ENCODE data around the gene FILIP1L. TPM values are rescaled to one million over a fixed set of nuclear protein-coding genes. Genes with fewer than 3 reads are reported as not detected.

Gene FILIP1L
- total RNA-seq, 2 experiments from 2014 or later = not detected

GRCh38 chr3:100128565-100128964, 14.3 kb upstream of the FILIP1L start:
- DNase-seq (ENCODE audit: low spot score) = no peak
- no peaks in the 10 kb centered on the region for H3K9me3 ChIP-seq (ENCODE audit: low read length)
- H3K9me2 ChIP-seq (ENCODE audit: insufficient read depth, low read length) = no peaks in the 10 kb centered on the region
- no peak overlapping the region for H3K27ac ChIP-seq (ENCODE audit: low read depth, low read length, poor library complexity, severe bottlenecking)
- intact Hi-C loops (cut with micrococcal nuclease; ENCODE audit: unreplicated experiment) = no loop called here
- no TSS peak for BruUV-seq (replicated peaks)
- H3K4me1 ChIP-seq (ENCODE audit: insufficient read depth, low read length, poor library complexity, severe bottlenecking) = no peaks in the 10 kb centered on the region
- TF ChIP-seq CTCF (conservative IDR thresholded peaks at IDR 0.05; ENCODE audit: low read length) (no peak), EZH2phosphoT487 (IDR thresholded peaks at IDR 0.05; ENCODE audit: borderline replicate concordance, low read depth, low read length) (no peak)
- H3K79me2 ChIP-seq (ENCODE audit: insufficient read depth, low read depth, low read length) = no peaks in the 10 kb centered on the region
- ChIA-PET CTCF (ENCODE audit: unreplicated experiment) (no interaction called here), POLR2A (interaction anchor here (0.6 to 0.9 kb wide), 3 partner anchors 24 to 69 kb away, joined by 3 to 4 read pairs (median 3); no protein-coding TSS in a partner anchor)
- H3K36me3 ChIP-seq (ENCODE audit: insufficient read depth, low read length) = no peaks in the 10 kb centered on the region
- H4K20me1 ChIP-seq (ENCODE audit: insufficient read depth, low read length) = no peaks in the 10 kb centered on the region
- H3K4me3 ChIP-seq (ENCODE audit: low read depth, low read length, poor library complexity, severe bottlenecking) = no peak overlapping the region
- no peak overlapping the region for H3K4me2 ChIP-seq (ENCODE audit: low read length)
- H2AFZ ChIP-seq (ENCODE audit: low read length) = no peak overlapping the region

DNA sequence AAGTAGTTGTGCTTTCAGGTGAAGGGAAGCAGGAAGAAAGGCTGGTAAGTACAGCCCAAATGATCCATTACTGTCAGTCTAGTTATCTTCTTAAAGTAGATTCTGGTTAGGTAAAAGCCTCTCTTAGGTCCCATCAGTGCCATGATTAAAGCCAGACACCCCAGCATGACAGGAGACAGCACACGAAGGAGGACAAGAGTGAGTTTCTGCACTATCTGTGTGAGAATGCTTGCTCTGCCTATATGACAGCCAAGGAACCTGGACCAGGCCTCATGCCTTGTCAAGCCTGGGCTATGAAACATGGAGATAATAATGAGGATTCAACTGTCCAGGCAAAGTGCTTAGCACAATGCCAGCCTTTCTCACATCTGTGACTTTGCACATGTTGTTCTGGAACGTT, 13.5 kb upstream of the FILIP1L start:
- Histone ChIP-seq H3K4me3 (ENCODE audit: low read depth, low read length, poor library complexity, severe bottlenecking) (no peak overlapping the region), H3K79me2 (ENCODE audit: insufficient read depth, low read depth, low read length) (no peaks in the 10 kb centered on the region), H3K4me1 (ENCODE audit: insufficient read depth, low read length, poor library complexity, severe bottlenecking) (no peaks in the 10 kb centered on the region), H3K4me2 (ENCODE audit: low read length) (no peak overlapping the region), H3K27ac (ENCODE audit: low read depth, low read length, poor library complexity, severe bottlenecking) (no peak overlapping the region), H3K36me3 (ENCODE audit: insufficient read depth, low read length) (no peaks in the 10 kb centered on the region), H3K9me2 (ENCODE audit: insufficient read depth, low read length) (no peaks in the 10 kb centered on the region), H3K9me3 (ENCODE audit: low read length) (no peaks in the 10 kb centered on the region), H4K20me1 (ENCODE audit: insufficient read depth, low read length) (no peaks in the 10 kb centered on the region), H2AFZ (ENCODE audit: low read length) (no peak overlapping the region)
- intact Hi-C loops (cut with micrococcal nuclease; ENCODE audit: unreplicated experiment) = no loop called here
- BruUV-seq (replicated peaks) = no TSS peak
- ChIA-PET CTCF (ENCODE audit: unreplicated experiment) (no interaction called here), POLR2A (no interaction called here)
- no peak for DNase-seq (ENCODE audit: low spot score)
- TF ChIP-seq EZH2phosphoT487 (IDR thresholded peaks at IDR 0.05; ENCODE audit: borderline replicate concordance, low read depth, low read length) (no peak), CTCF (conservative IDR thresholded peaks at IDR 0.05; ENCODE audit: low read length) (no peak)

DNA sequence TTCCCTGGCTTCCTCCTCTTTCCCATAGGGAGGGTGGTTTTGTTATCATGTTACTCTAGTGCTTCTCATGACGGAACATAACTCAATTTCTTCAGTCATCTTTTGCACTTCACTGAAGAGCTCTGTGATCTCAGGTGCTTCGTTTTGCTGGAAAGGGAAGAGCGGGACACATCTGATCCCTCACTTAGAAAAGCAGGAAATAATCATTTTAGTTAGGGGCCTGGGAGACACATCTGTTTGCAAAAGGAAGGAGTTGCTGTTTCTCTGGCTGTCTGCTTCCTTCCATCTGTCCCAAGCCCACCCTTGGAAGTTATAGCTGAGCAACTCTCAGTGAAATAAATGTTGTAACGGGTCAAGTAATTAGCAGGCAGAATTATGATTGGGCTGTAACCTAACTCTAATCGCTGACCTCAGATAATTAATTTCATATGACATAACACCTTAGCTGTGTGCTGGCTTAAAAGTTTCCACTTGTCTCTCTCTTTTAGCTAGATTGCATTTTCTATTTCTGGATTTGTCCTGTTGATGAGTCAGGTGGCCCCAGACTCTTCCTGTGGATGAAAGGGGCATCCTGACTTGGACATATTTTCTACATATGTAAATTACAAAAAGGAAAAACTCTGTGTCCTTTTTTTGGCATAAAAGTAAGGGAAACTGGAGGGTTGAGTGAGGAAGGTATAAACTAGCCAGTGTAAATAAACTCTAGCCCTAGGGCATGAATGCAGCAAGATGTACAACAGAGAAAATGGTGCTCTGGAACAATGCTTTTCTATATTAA, 11.0 kb upstream of the FILIP1L start:
- BruUV-seq (replicated peaks) = no TSS peak
- intact Hi-C loops (cut with micrococcal nuclease; ENCODE audit: unreplicated experiment) = no loop called here
- Histone ChIP-seq H3K79me2 (ENCODE audit: insufficient read depth, low read depth, low read length) (no peaks in the 10 kb centered on the region), H3K9me2 (ENCODE audit: insufficient read depth, low read length) (no peaks in the 10 kb centered on the region), H3K4me1 (ENCODE audit: insufficient read depth, low read length, poor library complexity, severe bottlenecking) (no peaks in the 10 kb centered on the region), H4K20me1 (ENCODE audit: insufficient read depth, low read length) (no peaks in the 10 kb centered on the region), H3K27ac (ENCODE audit: low read depth, low read length, poor library complexity, severe bottlenecking) (no peak overlapping the region), H3K4me2 (ENCODE audit: low read length) (no peak overlapping the region), H3K4me3 (ENCODE audit: low read depth, low read length, poor library complexity, severe bottlenecking) (no peak overlapping the region), H2AFZ (ENCODE audit: low read length) (no peak overlapping the region), H3K9me3 (ENCODE audit: low read length) (no peaks in the 10 kb centered on the region), H3K36me3 (ENCODE audit: insufficient read depth, low read length) (no peaks in the 10 kb centered on the region)
- CTCF ChIA-PET (ENCODE audit: unreplicated experiment) = no interaction called here
- POLR2A ChIA-PET = interaction anchor here (0.9 to 1.5 kb wide), 2 partner anchors 13 to 15 kb away, joined by 3 to 5 read pairs; no protein-coding TSS in a partner anchor
- no peak for DNase-seq (ENCODE audit: low spot score)
- TF ChIP-seq EZH2phosphoT487 (IDR thresholded peaks at IDR 0.05; ENCODE audit: borderline replicate concordance, low read depth, low read length) = no peak
- no peak for TF ChIP-seq CTCF (conservative IDR thresholded peaks at IDR 0.05; ENCODE audit: low read length)
